Measurements from ENCODE around the gene MYD88.
"Not testable (repeated sequence)": the region's sequence is repeated elsewhere in the genome, so short reads cannot be mapped to it uniquely, and the experiment has no call there.

Gene MYD88

GRCh38 chr3:38146504-38146903 is 8.0 kb downstream of the MYD88 start:
- DNase-seq: no peak

DNA sequence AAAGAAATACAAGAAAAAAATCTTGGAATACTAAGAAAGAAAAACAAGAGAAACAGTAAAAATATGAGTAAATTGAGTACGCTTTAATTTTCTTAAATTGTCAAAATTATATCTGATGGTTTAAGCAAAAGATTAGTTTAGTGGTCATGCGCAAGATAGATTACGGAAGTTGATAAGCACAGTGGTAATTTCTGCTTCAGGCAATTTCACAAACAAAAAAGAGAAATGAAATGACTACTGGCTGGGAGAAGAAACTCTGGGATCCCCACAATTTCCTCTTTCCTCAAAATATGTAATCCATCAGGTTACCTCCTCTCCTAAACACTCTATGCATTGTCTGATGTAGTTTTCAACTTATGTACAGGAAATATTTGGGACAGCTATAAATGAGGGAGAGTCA is 9.0 kb downstream of the MYD88 start:
- DNase-seq: no peak

DNA sequence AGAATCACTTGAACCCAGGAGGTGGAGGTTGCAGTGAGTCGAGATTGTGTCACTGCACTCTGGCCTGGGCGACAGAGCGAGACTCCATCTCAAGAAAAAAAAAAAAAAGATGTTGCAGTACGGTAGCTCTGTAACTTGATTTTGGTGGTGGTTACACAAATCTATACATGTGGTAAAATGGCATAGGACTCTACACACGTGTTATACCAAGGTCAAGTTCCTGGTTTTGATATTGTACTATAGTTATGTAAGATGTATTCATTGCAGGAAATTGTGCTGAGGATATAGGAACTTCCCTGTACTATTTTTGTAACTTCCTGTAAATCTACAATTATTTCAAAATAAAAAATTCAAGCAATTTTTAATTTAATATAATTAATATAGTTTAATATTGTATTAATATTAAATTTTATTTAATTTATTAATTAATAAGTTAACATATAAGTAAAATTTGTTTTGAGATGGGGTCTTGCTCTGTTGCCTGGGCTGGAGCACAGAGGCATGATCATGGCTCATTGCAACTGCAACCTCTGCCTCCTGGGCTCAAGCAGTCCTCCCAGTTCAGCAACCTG is 9.9 kb downstream of the MYD88 start:
- no peak for DNase-seq

DNA sequence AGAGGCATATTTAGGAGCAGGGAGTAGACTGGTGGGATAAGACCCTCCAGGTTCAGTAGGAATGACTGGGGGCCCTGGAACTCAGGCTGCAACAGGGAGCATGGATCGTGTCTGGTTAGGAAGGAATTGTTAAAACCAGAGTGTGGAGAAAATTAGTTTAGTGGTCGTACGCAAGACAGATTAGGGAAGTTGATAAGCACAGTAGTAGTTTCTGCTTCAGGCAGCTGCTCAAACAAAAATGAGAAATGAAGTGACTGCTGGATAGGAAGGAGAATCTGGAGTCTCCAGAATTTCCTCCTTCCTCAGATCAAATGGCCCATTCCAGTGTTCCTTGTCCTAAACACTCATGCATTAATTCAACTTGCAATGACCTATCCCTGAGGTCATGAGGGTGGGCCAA is 11.2 kb downstream of the MYD88 start:
- no peak for DNase-seq

DNA sequence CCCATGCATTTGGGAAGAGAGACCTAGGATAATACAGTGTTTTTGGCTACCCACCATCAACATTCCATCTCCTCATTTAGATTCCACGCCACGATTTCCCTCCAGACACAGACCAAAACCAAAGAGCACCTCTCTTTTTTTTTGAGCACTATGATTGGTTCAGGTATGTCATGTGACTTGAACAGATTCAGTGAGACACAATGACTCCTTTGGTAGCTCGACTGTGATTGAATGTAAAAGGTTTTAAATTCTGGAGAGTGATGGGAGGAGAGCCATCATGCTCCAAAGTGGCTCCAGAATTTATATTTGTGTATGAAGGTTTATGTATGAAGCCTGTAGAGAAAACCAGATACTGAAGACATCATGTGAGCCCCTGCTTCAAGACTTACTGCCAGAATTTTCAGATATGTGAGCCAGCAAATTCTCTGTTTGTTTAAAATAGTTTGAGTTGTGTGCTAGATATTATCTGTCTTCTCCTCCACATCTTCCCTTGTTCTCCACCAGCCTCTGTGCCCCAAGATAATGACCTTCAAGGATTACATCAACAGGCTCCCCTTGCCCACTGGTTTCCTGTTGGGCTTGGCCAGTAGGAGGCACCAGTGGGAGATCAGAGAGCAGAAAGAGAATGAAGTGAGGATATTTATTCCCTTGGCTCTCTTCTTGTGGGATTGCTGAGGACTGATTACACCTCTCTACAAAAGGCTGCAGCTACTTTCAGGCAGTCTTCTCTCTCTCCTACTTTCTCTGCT is 12.5 kb downstream of the MYD88 start:
- DNase-seq: no peak

DNA sequence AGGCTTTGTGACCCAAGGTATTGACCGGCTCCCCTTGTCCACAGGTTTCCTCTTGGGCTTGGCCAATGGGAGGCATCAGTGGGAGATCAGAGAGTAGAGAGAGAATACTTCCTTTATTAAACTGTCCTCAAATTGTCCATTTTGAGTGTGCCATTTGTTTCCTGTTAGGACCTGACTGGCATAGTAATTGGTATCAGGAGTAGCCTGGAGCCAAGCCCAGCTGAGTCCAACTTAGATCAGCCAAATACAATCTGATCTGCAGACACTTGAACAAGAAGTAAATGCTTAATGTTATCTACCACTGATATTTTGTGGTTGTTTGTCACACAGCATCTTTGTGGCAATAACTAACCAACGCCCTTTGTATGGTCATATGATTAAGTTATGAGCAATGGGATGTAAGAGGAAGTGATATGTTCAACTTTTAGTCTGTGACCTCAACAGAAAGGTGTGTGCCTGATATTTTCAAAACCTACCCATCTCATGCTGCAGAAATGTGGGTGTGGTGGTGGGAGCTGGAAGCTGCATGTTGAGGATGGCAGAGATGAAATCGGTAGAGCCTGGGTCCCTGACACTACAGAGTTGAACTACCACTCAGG is 13.3 kb downstream of the MYD88 start:
- no peak for DNase-seq

GRCh38 chr3:38152609-38153008 is 14.1 kb downstream of the MYD88 start:
- DNase-seq: no peak

DNA sequence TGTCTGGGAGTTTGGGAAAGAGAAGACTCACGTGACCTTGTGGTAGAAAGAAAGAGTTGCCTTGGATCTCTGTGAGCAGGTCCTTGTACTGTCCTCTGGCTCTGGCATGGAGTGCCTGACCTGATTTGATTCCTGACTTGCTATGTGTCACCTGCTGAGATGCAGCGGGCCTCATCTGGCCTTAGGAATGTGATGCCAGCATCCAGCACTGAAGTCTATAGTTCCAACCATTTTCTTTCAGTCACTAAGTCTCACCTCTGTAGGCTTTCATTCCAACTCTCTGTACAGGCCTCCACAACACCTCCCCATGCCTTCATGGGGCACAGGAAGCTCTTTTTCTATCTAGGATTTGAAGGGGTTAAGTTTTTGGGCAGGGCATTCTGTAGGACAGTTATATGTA is 14.8 kb downstream of the MYD88 start:
- DNase-seq: no peak

GRCh38 chr3:38154033-38154494 is 15.6 kb downstream of the MYD88 start:
- no peak for DNase-seq

GRCh38 chr3:38154625-38155255 is 16.3 kb downstream of the MYD88 start:
- no peak for DNase-seq

GRCh38 chr3:38155825-38156224 is 17.4 kb downstream of the MYD88 start:
- no peak for DNase-seq

- DNase-seq: no peak
These were observed 18.7 kb downstream of the MYD88 start for GRCh38 chr3:38157117-38157516.

GRCh38 chr3:38157595-38157994 is 19.1 kb downstream of the MYD88 start:
- DNase-seq: no peak

- no peak for DNase-seq
These were observed 20.0 kb downstream of the MYD88 start for GRCh38 chr3:38158472-38158871.

DNA sequence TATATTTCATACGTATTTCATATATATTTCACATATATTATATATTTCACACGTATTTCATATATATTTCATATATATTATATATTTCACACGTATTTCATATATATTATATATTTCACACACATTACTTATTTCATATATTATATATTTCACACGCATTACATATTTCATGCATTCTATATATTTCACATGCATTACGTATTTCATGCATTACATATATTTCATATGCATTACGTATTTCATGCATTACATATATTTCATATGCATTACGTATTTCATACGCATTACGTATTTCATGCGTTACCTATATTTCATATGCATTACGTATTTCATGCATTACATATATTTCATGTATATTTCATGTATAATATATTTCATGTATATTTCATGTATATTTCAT is 22.2 kb downstream of the MYD88 start:
- DNase-seq: not testable (repeated sequence)

- no peak for DNase-seq
These were observed 24.8 kb downstream of the MYD88 start for GRCh38 chr3:38163117-38163840.

GRCh38 chr3:38163841-38164642 is 25.6 kb downstream of the MYD88 start:
- no peak for DNase-seq

DNA sequence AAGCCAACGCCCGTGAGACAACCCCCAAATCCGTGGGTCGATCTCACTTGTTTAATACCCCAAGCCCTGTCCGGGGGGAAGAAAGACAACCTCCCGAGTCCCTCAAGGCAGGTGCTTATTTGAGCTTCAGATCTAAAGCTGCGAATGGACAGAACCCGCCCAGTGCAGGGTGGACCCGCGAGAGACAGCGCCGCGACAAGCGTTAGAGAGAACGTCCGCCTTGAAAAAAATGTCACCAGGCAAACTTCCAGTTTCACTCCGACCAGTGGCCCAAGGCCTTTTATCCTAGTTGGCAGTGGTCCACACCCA is 26.1 kb downstream of the MYD88 start:
- no peak for DNase-seq

DNA sequence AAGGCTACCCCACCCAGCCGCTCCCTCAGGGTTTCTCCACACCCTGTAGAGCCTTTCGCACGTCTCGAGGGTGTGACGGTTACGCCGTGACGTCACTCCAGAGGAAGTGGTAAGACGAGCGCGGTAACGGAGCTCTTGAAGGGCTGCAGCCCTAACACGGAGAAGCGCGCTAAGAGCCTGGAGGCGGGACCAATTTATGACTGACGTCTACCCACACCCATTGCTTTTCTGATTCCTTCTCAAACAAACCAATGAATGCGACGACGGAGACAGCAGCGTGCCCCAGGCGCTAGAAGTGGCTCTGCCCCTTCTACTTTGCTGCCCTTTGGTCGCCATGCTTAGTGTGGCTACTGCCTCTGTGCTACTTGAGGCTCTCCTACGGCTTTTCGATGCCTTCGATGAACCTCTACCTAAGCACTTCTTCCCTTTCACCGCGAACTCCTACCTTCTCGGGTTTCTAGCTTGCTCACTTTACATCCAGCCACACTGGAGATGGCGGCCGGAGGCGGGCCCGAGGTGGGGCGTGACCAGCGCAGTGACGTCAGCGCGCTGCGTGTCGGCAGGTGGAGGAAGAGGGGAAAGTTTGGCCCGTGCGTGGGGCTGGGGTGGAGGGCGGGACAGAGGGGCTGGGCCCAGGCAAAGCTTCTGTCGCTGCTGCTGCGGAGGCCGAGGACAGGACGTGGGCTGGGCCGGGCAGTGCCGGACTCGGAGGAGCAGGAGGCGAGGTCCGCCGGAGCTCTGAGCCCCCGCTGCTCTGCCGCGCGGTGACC is 26.7 kb downstream of the MYD88 start, which contains the start of gene OXSR1:
Gene OXSR1, plus strand, starts transcription at position 586 of the 770 bp plus-strand sequence. CDS start 340 bp downstream, outside the sequence.
- peak; percentile 95 for DNase-seq

DNA sequence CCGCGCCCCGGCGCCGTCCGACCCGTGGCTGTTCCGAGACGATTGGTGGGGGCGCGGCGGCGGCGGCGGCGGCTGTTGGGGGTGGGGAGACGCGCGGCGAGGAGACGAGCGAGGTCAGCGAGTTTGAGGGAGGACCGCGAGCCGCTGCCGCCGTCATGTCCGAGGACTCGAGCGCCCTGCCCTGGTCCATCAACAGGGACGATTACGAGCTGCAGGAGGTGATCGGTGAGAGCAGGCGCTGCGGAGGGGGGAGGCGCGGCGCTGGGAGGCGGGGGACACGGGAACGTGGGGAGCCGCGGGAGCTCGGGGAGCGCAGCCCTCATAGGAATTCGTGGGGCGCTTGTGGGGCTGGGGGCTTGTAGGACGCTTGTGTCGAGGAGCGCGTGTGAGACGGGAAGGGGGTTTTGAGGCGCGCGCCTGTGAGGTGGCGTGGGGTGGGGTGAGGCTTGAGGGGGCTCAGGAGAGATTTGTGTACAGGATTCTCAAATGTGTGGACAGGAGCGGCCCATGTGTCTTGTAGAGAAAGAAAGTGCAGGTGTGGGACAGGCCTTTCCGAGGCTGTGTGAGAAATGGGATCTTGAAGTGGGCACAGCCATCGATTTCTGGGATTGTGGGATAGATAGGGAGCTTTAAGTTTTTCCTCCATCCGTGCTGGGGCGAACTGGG is 27.4 kb downstream of the MYD88 start:
- DNase-seq: no peak

- DNase-seq: no peak
These were observed 29.1 kb downstream of the MYD88 start for GRCh38 chr3:38167591-38167990.
